ENCODE measurements around the gene PRR3. TPM values are rescaled to one million over a fixed set of nuclear protein-coding genes. Genes with fewer than 3 reads are reported as not detected.

Gene PRR3
- total RNA-seq, result 4.7 and 5.2 TPM in 2 replicates

GRCh38 chr6:30556906-30557682 is at the start of gene PRR3:
Gene PRR3, plus strand, starts transcription at chr6:30557295. Its CDS starts 50 bp downstream, at chr6:30557345.

GRCh38 chr6:30556066-30556905 is 809 bp upstream of the PRR3 start, which contains the start of gene GNL1:
Gene GNL1, minus strand, starts transcription at chr6:30556489. Its CDS starts 286 bp downstream, at chr6:30556203.

GRCh38 chr6:30571075-30571761 is 14.1 kb downstream of the PRR3 start, which contains the start of gene ABCF1:
Gene ABCF1, plus strand, starts transcription at chr6:30571442. Its CDS starts 46 bp downstream, at chr6:30571488.

Other genes with a start within 250 kb of the PRR3 start
- gene TRIM39, start 230.4 kb upstream of the PRR3 start, total RNA-seq, result 6.1 and 6.6 TPM in 2 replicates
- 24.4 and 34.2 TPM in 2 replicates for gene RPP21, start 212.1 kb upstream of the PRR3 start, total RNA-seq
- gene HLA-E, start 67.8 kb upstream of the PRR3 start, total RNA-seq, result 185 and 187 TPM in 2 replicates
- gene GNL1, start 806 bp upstream of the PRR3 start, total RNA-seq, result 77.4 and 79.3 TPM in 2 replicates
- 37.2 and 45.9 TPM in 2 replicates for gene ABCF1, start 14.1 kb downstream of the PRR3 start, total RNA-seq
- gene PPP1R10, start 59.9 kb downstream of the PRR3 start, total RNA-seq, result 10.4 and 12.0 TPM in 2 replicates
- gene MRPS18B, start 60.5 kb downstream of the PRR3 start, total RNA-seq, result 39.6 and 48.1 TPM in 2 replicates
- gene ATAT1, start 69.6 kb downstream of the PRR3 start, total RNA-seq, result 2.2 and 5.4 TPM in 2 replicates
- 2.2 and 2.7 TPM in 2 replicates for gene C6orf136, start 89.8 kb downstream of the PRR3 start, total RNA-seq
- gene DHX16, start 115.7 kb downstream of the PRR3 start, total RNA-seq, result 29.3 and 36.6 TPM in 2 replicates
- gene PPP1R18, start 129.3 kb downstream of the PRR3 start, total RNA-seq, result 40.8 and 43.5 TPM in 2 replicates
- 1.4 and 1.7 TPM in 2 replicates for gene NRM, start 133.7 kb downstream of the PRR3 start, total RNA-seq
- 2.4 and 3.2 TPM in 2 replicates for gene MDC1, start 160.0 kb downstream of the PRR3 start, total RNA-seq
- 409 and 447 TPM in 2 replicates for gene TUBB, start 163.1 kb downstream of the PRR3 start, total RNA-seq
- 95.8 and 103 TPM in 2 replicates for gene FLOT1, start 185.4 kb downstream of the PRR3 start, total RNA-seq
- 15.0 and 16.7 TPM in 2 replicates for gene IER3, start 187.3 kb downstream of the PRR3 start, total RNA-seq